Prostate gland (tissue), 2 donors: ENCODE measurements around the gene SLC25A26.

Experiments
- POLR2A ChIP-seq: fragments of 450-650 bp; IDR thresholded peaks from one replicate; pipeline ENCODE4 v1.6.1; 2016; ENCODE audit warnings: antibody characterized with exemption, mild to moderate bottlenecking
- POLR2AphosphoS5 ChIP-seq: sonication (generic); formaldehyde crosslinking; IDR thresholded peaks from one replicate; pipeline ENCODE4 v1.6.1; 2017; ENCODE audit warnings: antibody characterized with exemption
- TF ChIP-seq, protein P1 (sequence below), 4 experiments: fragments of 200-600 bp in 2 of 4; fragments of 450-650 bp in 2 of 4; sonication (generic) in 2 of 4; IDR thresholded peaks; 1 replicate in 3 of 4; 2 replicates in 1 of 4; pipeline ENCODE4 v1.5.1; 2016 to 2019; ENCODE audit warnings: antibody characterized with exemption in 4 of 4, mild to moderate bottlenecking in 2 of 4, moderate library complexity in 2 of 4

- TF ChIP-seq, protein P1, sequence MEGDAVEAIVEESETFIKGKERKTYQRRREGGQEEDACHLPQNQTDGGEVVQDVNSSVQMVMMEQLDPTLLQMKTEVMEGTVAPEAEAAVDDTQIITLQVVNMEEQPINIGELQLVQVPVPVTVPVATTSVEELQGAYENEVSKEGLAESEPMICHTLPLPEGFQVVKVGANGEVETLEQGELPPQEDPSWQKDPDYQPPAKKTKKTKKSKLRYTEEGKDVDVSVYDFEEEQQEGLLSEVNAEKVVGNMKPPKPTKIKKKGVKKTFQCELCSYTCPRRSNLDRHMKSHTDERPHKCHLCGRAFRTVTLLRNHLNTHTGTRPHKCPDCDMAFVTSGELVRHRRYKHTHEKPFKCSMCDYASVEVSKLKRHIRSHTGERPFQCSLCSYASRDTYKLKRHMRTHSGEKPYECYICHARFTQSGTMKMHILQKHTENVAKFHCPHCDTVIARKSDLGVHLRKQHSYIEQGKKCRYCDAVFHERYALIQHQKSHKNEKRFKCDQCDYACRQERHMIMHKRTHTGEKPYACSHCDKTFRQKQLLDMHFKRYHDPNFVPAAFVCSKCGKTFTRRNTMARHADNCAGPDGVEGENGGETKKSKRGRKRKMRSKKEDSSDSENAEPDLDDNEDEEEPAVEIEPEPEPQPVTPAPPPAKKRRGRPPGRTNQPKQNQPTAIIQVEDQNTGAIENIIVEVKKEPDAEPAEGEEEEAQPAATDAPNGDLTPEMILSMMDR (IDR thresholded peaks at IDR 0.05): no peak
- TF ChIP-seq POLR2AphosphoS5: no peak
- TF ChIP-seq POLR2A: no peak
These were observed 20.0 kb upstream of the SLC25A26 start for GRCh38 chr3:66200786-66201185.
